ENCODE measurements around the gene MMP23B.

MMP23B gene

DNA sequence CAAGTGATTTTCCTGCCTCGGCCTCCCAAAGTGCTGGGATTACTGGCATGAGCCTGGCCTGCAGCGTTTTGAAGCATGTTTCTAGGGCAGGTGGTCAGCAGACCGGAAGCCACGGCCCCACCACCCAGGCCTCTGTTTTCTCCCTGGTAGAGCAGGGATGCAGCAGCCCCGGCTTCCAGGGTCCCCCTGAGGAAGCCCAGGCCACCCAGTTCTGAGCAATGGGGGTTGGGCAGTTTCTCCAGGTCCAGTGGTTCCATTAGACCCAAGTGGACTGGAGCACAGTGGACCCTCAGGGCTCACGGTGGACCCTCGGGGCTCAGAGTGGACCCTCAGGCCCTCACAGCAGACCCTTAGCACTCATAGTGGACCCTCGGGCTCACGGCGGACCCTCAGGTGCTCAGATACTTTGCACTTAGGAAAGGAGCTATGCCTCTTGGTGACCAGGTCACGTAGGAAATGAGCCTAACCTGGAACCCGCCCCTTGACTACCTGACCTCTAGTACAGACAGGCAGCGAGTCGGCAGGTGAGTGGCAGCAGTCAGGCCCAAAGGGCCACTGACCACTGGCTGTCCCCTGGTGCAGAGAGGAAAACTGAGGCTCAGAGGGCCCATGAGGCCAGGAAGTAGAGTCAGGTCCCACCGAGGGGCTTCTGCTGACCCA, 27.5 kb upstream of the MMP23B start:
- Histone ChIP-seq H3K9me3 (ENCODE audit: low read length) (no peaks in the 10 kb centered on the region), H3K36me3 (ENCODE audit: insufficient read depth, low read length) (no peaks in the 10 kb centered on the region), H3K27ac (ENCODE audit: low read depth, low read length) (no peak overlapping the region), H3K27me3 (ENCODE audit: control insufficient read depth in 1 of 2, insufficient read depth in 2 of 2, low read length in 2 of 2) (peaks cover 4 to 33% of the 10 kb centered on the region in 2 donors), H3K4me1 (ENCODE audit: insufficient read depth, low read length) (no peaks in the 10 kb centered on the region), H3K4me3 (ENCODE audit: low read depth in 1 of 2, low read length in 2 of 2) (no peak overlapping the region), H3K9ac (ENCODE audit: low read length) (no peak overlapping the region)

DNA sequence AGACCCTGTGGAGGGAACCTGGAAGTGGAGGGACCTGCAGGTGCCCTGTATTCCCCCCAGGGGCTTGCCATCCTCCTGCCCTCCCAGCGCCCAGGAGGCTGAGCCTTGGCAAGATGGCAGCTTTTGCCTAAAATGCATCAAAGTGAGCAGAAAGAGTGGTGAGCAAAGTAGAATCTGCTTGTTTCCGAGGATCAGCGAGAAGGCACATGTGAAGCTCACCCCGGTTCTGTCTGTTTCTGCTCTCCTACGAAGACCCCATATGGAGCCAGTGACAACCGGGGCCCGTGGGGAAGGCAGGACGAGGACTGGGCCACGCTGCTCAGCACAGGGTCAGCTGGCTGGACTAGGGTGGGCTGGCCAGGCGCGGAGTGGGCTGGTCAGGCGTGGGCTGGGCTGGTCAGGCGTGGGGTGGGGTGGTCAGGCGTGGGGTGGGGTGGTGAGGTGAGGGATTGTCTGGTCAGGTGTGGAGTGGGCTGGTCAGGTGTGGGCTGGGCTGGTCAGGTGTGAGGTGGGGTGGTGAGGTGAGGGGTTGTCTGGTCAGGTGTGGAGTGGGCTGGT, 26.9 kb upstream of the MMP23B start:
- Histone ChIP-seq H3K4me1 (ENCODE audit: insufficient read depth, low read length) (no peaks in the 10 kb centered on the region), H3K4me3 (ENCODE audit: low read depth in 1 of 2, low read length in 2 of 2) (no peak overlapping the region), H3K27me3 (ENCODE audit: control insufficient read depth in 1 of 2, insufficient read depth in 2 of 2, low read length in 2 of 2) (peaks cover 4 to 33% of the 10 kb centered on the region in 2 donors), H3K9ac (ENCODE audit: low read length) (no peak overlapping the region), H3K27ac (ENCODE audit: low read depth, low read length) (no peak overlapping the region), H3K9me3 (ENCODE audit: low read length) (no peaks in the 10 kb centered on the region), H3K36me3 (ENCODE audit: insufficient read depth, low read length) (no peaks in the 10 kb centered on the region)

DNA sequence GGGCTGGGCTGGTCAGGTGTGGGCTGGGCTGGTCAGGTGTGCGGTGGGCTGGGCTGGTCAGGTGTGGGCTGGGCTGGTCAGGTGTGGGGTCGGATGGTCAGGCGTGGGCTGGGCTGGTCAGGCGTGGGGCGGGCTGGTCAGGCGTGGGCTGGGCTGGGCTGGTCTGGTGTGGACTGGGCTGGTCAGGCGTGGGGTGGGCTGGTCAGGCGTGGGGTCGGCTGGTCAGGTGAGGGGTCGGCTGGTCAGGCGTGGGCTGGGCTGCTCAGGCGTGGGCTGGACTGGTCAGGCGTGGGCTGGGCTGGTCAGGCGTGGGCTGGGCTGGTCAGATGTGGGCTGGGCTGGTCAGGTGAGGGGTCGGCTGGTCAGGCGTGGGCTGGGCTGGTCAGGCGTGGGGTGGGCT, 26.2 kb upstream of the MMP23B start:
- H3K9ac ChIP-seq (ENCODE audit: low read length): no peak overlapping the region
- no peaks in the 10 kb centered on the region for H3K4me1 ChIP-seq (ENCODE audit: insufficient read depth, low read length)
- no peaks in the 10 kb centered on the region for H3K36me3 ChIP-seq (ENCODE audit: insufficient read depth, low read length)
- H3K27me3 ChIP-seq (ENCODE audit: control insufficient read depth in 1 of 2, insufficient read depth in 2 of 2, low read length in 2 of 2): peaks cover under 1 to 27% of the 10 kb centered on the region in 2 donors
- H3K27ac ChIP-seq (ENCODE audit: low read depth, low read length): no peak overlapping the region
- H3K9me3 ChIP-seq (ENCODE audit: low read length): no peaks in the 10 kb centered on the region
- no peak overlapping the region for H3K4me3 ChIP-seq (ENCODE audit: low read depth in 1 of 2, low read length in 2 of 2)

DNA sequence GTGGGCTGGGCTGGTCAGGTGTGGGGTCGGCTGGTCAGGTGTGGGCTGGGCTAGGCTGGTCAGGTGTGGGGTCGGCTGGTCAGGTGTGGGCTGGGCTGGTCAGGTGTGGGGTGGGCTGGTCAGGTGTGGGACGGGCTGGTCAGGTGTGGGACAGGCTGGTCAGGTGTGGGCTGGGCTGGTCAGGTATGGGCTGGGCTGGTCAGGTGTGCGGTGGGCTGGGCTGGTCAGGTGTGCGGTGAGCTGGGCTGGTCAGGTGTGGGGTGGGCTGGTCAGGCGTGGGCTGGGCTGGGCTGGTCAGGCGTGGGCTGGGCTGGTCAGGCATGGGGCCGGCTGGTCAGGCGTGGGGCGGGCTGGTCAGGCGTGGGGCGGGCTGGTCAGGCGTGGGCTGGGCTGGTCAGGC, 25.7 kb upstream of the MMP23B start:
- H3K27me3 ChIP-seq (ENCODE audit: control insufficient read depth in 1 of 2, insufficient read depth in 2 of 2, low read length in 2 of 2): peaks cover 0 to 22% of the 10 kb centered on the region in 2 donors
- no peak overlapping the region for H3K9ac ChIP-seq (ENCODE audit: low read length)
- no peaks in the 10 kb centered on the region for H3K9me3 ChIP-seq (ENCODE audit: low read length)
- H3K4me1 ChIP-seq (ENCODE audit: insufficient read depth, low read length): no peaks in the 10 kb centered on the region
- no peak overlapping the region for H3K4me3 ChIP-seq (ENCODE audit: low read depth in 1 of 2, low read length in 2 of 2)
- H3K36me3 ChIP-seq (ENCODE audit: insufficient read depth, low read length): no peaks in the 10 kb centered on the region
- no peak overlapping the region for H3K27ac ChIP-seq (ENCODE audit: low read depth, low read length)

DNA sequence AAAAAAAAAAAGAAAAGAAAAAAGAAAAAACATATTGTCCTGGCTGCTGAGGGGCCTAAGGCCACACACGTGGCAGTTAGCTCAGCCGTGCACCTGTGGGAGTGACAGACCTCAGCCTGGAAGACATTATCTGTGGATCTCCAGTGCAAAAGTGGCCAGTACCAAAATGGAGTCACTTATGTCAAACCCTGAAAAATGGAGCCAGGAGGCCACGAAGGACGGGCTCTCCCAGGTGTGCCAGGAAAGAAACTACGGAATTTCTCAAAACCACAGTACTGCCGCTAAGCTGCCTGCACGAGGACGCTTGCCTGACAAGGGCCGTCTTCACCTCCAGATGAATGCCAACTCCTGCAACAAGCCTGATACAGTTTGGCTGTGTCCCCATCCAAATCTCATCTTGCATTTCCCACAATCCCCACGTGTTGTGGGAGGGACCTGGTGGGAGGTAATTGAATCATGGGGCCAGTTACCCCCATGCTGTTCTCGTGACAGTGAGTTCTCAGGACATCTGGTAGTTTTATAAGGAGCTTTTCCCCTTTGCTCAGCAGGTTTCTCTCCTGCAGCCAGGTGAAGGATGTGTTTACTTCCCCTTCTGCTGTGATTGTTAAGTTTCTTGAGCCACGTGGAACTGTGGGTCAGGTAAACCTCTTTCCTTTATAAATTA, 22.0 kb upstream of the MMP23B start:
- no peak overlapping the region for H3K27ac ChIP-seq (ENCODE audit: low read depth, low read length)

DNA sequence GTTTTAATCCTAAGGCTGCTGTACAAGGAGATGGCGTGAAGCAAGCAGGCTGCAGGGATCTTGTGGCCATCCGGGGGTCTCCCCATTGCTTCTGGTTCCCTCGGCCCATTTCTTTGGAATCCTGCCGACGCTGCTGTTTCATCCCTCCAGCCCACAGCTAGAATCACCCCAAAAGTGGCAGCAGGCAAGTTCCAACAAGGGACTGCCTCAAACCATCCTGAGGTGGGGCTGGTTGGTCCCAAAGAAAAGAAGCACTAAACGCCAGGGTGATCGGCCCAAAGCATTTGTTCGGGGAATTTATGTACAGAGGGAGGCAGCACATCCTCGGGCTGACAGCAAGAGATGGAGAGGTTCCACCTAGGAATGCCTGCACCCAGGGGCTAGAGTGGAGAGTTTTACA, 21.2 kb upstream of the MMP23B start:
- Histone ChIP-seq H3K4me3 (ENCODE audit: low read depth in 1 of 2, low read length in 2 of 2) (no peak overlapping the region), H3K36me3 (ENCODE audit: insufficient read depth, low read length) (no peaks in the 10 kb centered on the region), H3K9ac (ENCODE audit: low read length) (no peak overlapping the region), H3K4me1 (ENCODE audit: insufficient read depth, low read length) (peaks cover 13% of the 10 kb centered on the region), H3K9me3 (ENCODE audit: low read length) (no peaks in the 10 kb centered on the region), H3K27ac (ENCODE audit: low read depth, low read length) (no peak overlapping the region), H3K27me3 (ENCODE audit: control insufficient read depth in 1 of 2, insufficient read depth in 2 of 2, low read length in 2 of 2) (no peaks in the 10 kb centered on the region)

More for the DNA sequence above, 22.0 kb upstream of the MMP23B start:
- H3K9me3 ChIP-seq (ENCODE audit: low read length): no peaks in the 10 kb centered on the region
- H3K36me3 ChIP-seq (ENCODE audit: insufficient read depth, low read length): no peaks in the 10 kb centered on the region
- no peak overlapping the region for H3K4me3 ChIP-seq (ENCODE audit: low read depth in 1 of 2, low read length in 2 of 2)
- H3K27me3 ChIP-seq (ENCODE audit: control insufficient read depth in 1 of 2, insufficient read depth in 2 of 2, low read length in 2 of 2): no peaks in the 10 kb centered on the region
- H3K4me1 ChIP-seq (ENCODE audit: insufficient read depth, low read length): peaks cover 13% of the 10 kb centered on the region
- H3K9ac ChIP-seq (ENCODE audit: low read length): no peak overlapping the region

DNA sequence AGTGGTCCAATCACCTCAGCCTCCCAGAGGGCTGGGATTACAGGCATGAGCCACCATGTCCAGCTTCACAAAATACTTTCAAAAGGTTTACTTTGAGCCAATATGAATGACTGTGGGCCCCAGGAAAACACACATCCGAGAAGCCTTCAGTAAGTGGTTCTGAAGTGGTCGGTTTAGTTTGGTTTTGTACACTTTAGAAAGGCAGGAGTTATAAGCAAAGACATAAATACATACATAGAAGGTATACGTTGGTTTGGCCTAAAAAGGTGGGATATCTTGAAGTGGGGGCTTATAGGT, 19.9 kb upstream of the MMP23B start:
- Histone ChIP-seq H3K4me1 (ENCODE audit: insufficient read depth, low read length) (peaks cover 20% of the 10 kb centered on the region), H3K4me3 (ENCODE audit: low read depth in 1 of 2, low read length in 2 of 2) (no peak overlapping the region), H3K27ac (ENCODE audit: low read depth, low read length) (no peak overlapping the region), H3K9me3 (ENCODE audit: low read length) (no peaks in the 10 kb centered on the region), H3K27me3 (ENCODE audit: control insufficient read depth in 1 of 2, insufficient read depth in 2 of 2, low read length in 2 of 2) (no peaks in the 10 kb centered on the region), H3K9ac (ENCODE audit: low read length) (no peak overlapping the region), H3K36me3 (ENCODE audit: insufficient read depth, low read length) (no peaks in the 10 kb centered on the region)

DNA sequence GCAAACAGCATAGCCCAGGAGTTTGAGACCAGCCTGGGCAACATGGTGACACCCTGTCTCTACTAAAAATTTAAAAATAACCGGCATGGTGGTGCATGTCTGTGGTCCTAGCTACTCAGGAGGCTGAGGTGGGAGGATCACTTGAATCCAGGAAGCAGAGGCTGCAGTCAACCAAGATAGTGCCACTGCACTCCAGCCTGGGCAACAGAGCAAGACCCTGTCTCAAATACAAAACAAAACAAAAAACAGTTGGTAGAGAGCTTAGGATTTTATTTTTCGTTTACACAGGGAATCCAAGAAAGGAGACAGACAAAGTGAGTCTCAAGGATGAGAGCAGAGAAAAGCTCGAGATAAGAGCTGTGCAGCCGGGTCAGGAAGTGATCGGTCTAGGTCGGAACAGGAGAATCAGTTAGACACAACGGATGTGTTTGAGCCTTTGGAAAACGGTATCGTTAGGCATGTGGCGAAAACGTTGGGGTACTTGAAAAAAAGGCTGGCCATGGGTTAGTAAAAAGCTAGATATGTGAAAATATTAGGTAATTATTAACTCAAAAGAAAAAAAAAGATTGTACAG, 18.4 kb upstream of the MMP23B start:
- Histone ChIP-seq H3K9ac (ENCODE audit: low read length) (no peak overlapping the region), H3K4me1 (ENCODE audit: insufficient read depth, low read length) (peaks cover 27% of the 10 kb centered on the region), H3K27ac (ENCODE audit: low read depth, low read length) (no peak overlapping the region), H3K27me3 (ENCODE audit: control insufficient read depth in 1 of 2, insufficient read depth in 2 of 2, low read length in 2 of 2) (no peaks in the 10 kb centered on the region), H3K4me3 (ENCODE audit: low read depth in 1 of 2, low read length in 2 of 2) (peak overlapping the region in 1 of 2 donors; percentile 91), H3K9me3 (ENCODE audit: low read length) (no peaks in the 10 kb centered on the region), H3K36me3 (ENCODE audit: insufficient read depth, low read length) (peaks cover 9% of the 10 kb centered on the region)

DNA sequence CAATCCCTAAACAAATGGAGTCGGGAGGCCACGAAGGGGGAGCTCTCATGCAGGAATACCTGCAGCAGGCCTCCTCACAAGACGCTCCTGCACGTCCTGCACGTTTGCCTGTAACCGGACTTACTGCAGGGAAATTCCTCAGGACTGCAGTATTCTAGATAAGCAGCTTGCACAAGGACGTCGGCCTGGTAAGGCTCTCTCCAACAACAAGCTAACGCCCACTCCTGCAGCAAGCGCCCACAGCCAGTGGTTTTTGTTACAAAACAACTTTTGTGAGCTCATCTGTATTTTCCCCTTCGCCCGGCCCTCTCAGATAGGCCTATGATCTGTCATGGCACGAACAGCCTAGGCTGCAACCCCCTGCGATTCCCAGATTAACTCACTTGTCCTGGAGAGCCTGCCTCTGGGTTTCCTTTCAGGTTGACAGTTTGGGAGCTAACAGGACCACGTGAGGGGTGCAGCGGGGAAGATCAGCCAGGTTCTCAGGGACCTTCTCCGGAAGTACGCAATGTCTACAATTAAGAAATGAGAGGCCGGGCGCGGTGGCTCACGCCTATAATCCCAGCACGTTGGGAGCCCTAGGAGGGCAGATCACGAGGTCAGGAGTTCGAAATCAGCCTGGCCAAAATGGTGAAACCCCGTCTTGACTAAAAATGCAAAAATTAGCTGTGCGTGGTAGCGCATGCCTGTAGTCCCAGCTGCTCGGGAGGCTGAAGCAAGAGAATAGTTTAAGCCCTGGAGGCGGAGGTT, 17.6 kb upstream of the MMP23B start:
- Histone ChIP-seq H3K9ac (ENCODE audit: low read length) (no peak overlapping the region), H3K27me3 (ENCODE audit: control insufficient read depth in 1 of 2, insufficient read depth in 2 of 2, low read length in 2 of 2) (no peaks in the 10 kb centered on the region), H3K36me3 (ENCODE audit: insufficient read depth, low read length) (peaks cover 9% of the 10 kb centered on the region), H3K9me3 (ENCODE audit: low read length) (no peaks in the 10 kb centered on the region), H3K4me3 (ENCODE audit: low read depth in 1 of 2, low read length in 2 of 2) (peak overlapping the region; percentile 46 to 91), H3K27ac (ENCODE audit: low read depth, low read length) (peak overlapping the region; percentile 99), H3K4me1 (ENCODE audit: insufficient read depth, low read length) (peaks cover 27% of the 10 kb centered on the region)

DNA sequence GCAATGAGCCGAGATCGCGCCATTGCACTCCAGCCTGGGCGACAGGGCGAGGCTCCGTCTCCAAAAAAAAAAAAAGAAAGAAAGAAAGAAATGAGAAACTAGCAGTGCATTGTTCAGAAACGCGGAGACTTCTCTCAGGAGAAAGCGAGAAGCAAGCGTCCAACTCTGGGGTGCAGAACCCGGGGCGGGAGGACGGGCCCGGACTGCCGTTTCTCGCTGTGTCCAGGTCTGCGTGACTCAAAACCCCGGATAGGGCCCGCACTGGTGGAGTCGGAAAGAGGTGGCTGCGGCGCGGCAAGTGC, 17.1 kb upstream of the MMP23B start:
- Histone ChIP-seq H3K4me1 (ENCODE audit: insufficient read depth, low read length) (peaks cover 27% of the 10 kb centered on the region), H3K27me3 (ENCODE audit: control insufficient read depth in 1 of 2, insufficient read depth in 2 of 2, low read length in 2 of 2) (no peaks in the 10 kb centered on the region), H3K27ac (ENCODE audit: low read depth, low read length) (peak overlapping the region; percentile 99), H3K9me3 (ENCODE audit: low read length) (no peaks in the 10 kb centered on the region), H3K4me3 (ENCODE audit: low read depth in 1 of 2, low read length in 2 of 2) (peak overlapping the region; percentile 46 to 91), H3K36me3 (ENCODE audit: insufficient read depth, low read length) (peaks cover 9% of the 10 kb centered on the region), H3K9ac (ENCODE audit: low read length) (no peak overlapping the region)

DNA sequence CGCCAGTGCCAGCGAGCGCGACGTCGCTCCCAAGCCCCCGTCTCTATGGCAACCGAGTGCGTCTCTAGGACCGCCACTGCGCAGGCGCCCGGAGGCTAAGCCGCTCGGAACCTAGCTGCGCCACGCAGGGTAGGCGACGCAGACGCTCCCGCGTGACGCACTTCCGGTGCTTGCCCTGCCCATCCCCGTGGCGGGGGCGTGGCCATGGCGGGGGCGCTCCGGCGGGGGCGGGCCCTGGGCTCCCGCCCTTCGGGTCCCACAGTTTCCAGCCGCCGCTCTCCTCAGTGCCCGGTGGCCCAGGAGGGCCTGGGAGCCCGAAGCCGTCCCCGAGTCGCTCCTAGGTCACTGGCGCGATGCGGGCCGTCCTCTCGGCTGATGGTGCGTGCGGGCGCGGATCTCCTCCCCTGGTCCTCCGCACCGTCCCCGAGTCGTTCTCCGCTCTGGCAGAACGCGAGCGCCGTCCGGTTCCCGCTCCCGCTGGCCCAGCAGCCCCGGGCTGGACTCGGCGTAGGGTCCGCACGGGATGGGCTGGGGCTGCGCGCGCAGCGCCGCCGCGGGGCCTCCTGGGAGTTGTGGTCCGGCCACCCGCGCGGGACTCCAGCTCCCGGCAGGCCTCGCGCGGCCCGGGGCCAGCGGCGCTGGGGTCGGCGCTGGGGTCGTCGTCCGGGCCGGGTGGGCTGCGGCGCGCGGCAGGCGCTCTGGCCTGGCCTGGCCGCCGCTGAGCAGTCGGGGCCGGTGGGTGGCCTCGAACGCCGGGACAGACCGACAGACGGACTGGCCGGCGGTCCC, 16.5 kb upstream of the MMP23B start, which contains the start of gene MIB2:
Gene MIB2, plus strand, starts transcription at position 245 of the 789 bp plus-strand sequence. CDS start 7,953 bp downstream, outside the sequence.
- Histone ChIP-seq H3K27ac (ENCODE audit: low read depth, low read length) (peak within 1 kb of the TSS; percentile 99), H3K9ac (ENCODE audit: low read length) (peak within 1 kb of the TSS; percentile 71), H3K27me3 (ENCODE audit: control insufficient read depth in 1 of 2, insufficient read depth in 2 of 2, low read length in 2 of 2) (no peaks in the 10 kb centered on the region), H3K4me3 (ENCODE audit: low read depth in 1 of 2, low read length in 2 of 2) (peak within 1 kb of the TSS; percentile 46 to 91), H3K4me1 (ENCODE audit: insufficient read depth, low read length) (peaks cover 27% of the 10 kb centered on the region), H3K36me3 (ENCODE audit: insufficient read depth, low read length) (peaks cover 9% of the 10 kb centered on the region), H3K9me3 (ENCODE audit: low read length) (no peaks in the 10 kb centered on the region)

Data from muscle layer of colon (tissue), 2 donors.